Activated CD4-positive, alpha-beta T cell treated with anti-CD3 and anti-CD28 coated beads, Interleukin-10, Interleukin-2, amounts not matched to agents 100 ng/mL and 50 ng/mL, durations not matched to agents 16 hours and 8 hours (primary cell): ENCODE data around the gene SIN3B.

Experiments
- DNase-seq: peaks from one replicate; pipeline ENCODE4 v3.0.0-alpha.2; 2020

SIN3B gene

GRCh38 chr19:16829822-16830289 lies 658 bp downstream of the SIN3B start:
- DNase-seq = no peak

DNA sequence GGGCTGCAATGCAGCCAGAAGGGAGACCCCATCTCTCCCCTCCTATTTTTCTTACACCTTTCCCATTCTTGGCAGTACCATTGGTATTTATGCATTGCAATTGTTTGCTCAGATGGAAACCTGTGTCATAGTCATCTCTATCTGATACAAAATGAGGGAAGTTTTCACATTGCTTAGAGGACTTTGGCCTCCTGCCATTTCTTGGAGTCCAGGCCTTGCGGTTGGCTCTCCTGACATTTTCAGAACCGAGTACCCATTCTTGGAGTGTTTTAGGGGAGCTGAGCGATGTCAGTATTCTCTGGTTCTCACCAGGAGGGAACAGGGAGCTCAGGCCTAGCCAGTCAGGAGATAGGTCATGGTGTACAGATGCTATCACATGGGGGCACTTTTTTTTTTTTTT lies 1.5 kb downstream of the SIN3B start:
- DNase-seq = peak; percentile 11

DNA sequence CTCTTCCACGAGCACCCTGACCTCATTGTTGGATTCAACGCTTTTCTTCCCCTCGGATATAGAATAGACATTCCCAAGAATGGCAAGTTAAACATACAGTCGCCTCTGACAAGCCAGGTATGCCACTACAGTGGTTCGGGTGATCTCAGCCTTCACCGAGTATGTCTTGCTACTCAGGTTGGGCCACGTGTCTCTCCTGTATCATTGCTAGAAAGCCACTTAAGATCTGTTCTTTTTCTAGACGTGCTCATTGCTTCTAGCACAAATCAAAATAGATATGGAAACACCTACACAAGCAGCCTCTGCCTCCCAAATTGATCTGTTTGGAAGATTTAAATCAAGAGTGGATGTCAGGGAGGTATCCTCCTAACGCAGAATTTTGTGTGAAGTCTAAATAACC lies 2.3 kb downstream of the SIN3B start:
- no peak for DNase-seq

DNA sequence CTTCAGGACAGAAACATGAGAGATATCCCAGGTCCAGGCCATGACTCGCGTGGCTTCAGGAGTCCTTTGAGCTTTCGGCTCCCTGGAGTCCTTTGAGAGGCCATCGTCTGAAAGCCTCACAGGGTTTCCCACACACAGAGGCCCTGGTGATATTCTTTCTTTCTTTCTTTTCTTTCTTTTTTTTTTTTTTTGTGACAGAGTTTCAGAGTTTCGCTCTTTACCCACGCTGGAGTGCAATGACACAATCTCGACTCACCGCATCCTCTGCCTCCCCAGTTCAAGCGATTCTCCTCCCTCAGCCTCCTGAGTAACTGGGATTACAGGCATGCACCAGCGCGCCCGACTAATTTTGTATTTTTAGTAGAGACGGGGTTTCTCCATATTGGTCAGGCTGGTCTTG lies 5.5 kb downstream of the SIN3B start:
- DNase-seq = no peak

GRCh38 chr19:16836115-16837034 lies 7.2 kb downstream of the SIN3B start:
- DNase-seq = no peak

DNA sequence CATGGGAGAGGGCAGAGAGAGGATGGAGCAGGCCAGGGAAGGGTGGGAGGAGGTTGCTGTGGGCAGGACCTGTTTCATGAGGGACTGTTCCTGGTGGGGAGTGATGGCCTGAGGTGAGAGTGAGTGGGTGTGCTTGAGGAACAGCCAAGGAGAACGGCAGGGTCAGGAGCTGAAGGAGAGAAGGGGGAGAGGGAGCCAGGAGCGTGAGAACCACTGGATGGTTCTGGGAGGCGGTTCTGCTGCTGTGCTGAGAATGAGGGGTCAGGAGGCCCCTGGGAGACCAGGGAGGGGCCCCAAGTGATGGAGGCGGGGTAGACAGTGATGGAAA lies 7.8 kb downstream of the SIN3B start:
- no peak for DNase-seq

DNA sequence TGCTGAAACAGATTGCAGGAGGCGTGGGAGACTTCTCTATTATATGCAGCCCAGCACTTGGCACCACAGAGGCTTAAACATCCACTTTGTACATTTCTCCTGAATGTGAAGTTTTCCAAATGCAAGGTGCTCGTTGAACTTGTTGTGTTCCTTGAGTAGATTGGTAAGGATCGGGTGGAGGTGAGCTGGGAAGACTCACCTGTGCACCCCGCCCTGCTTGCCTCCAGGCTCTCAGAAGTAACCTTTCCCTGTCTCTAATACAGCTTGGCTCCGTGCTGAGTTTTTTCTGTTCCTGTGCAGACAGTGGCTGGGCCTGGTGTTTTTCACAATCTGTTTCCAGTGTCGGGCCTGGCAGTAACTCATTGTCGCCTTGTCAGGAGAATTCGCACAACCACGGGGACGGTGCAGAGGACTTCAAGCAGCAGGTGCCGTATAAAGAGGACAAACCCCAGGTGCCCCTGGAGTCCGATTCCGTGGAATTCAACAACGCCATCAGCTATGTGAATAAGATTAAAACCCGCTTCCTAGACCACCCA lies 12.3 kb downstream of the SIN3B start:
- DNase-seq = no peak

DNA sequence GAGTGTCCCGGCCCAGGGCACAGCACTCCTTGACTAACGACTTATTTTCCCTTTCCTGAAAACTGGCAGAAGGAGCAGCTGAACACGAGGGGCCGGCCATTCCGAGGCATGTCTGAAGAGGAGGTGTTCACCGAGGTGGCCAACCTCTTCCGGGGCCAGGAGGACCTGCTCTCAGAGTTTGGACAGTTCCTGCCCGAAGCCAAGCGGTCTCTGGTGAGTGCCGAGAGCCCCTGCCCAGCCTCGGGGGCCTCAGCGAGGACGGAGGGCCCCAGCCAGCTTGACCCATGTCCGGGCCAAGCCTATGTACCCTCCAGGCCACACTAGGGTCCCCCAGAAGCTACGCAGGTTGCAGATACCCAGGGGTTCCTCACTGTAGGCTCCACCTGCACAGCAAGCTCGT lies 17.7 kb downstream of the SIN3B start:
- no peak for DNase-seq

DNA sequence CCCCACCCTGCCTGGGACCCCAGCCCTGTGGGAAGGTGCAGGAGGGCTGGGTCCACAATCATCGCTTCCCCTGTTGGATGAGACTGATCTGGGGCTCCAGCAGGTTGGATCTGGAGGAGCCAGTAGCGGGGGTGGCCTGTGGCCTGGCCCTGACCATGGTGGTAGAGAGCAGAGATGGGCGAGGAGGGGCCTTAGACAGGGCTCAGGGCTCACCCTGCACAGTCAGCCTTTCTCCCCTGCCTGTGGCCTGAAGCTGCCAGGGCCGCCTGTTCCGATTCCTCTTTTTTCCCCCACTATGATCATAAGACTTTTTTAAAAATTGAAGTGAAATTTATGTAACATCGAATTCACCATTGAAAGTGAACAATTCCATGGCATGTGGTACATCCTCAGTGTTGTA lies 18.2 kb downstream of the SIN3B start:
- no peak for DNase-seq

DNA sequence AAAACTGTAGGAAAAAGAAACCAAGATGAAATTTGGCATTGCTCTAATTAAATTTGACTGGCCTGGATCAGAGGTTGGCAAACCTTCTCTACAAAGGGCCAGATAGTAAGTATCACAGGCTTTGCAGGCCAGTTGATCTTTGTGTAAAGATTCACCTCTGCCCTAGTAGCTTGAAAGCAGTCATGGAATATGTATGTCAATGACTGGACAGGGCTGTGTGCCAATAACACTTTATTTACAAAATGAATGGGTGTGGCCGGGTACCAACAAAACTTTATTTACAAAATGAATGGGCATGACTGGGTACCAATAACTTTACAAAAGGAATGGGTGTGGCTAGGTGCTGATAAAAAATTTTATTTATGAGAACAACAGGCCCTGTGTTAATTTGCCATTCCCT lies 20.0 kb downstream of the SIN3B start:
- no peak for DNase-seq

GRCh38 chr19:16850133-16850532 lies 20.9 kb downstream of the SIN3B start:
- no peak for DNase-seq

GRCh38 chr19:16851031-16851712 lies 22.0 kb downstream of the SIN3B start:
- no peak for DNase-seq

GRCh38 chr19:16853066-16853465 lies 23.9 kb downstream of the SIN3B start:
- no peak for DNase-seq

DNA sequence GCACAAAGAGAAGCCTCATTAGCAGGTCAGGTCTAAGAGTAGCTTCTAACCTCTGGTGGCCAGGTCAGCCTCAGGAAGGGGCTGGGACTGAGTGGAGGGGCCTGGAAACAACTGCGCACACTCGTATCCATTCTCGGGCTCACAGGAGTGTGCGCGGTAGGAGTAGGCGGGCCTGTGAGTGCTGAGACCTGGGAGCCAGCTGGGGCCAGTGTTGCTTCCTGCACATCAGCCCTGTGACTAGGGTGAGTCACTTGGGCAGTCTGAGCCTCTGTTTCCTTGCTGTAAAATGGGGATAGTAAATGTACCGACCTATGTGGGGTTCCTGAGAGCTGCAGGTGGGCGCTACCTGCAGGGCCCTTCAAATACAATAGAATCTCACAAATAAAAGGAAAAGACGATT lies 26.9 kb downstream of the SIN3B start:
- DNase-seq = no peak

DNA sequence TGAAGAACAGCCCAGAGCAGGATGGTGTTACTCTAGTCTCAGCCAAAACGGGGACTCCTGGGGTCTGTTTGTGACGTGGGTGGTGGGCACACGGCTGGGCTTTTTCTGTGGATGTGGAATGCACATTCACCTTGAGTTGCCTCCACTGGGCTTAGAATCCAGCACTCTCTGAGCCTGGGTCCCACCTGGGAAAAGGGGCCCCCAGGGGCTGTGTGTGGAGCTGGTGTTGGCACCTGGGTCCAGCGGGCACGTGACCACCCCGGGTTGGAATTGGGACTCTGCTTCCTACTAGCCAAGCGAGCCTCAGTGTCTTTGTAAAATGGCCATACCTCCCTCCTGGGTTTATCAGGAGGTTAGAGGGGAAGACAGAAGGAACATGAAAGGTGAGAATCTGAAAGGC lies 30.4 kb downstream of the SIN3B start:
- no peak for DNase-seq

- DNase-seq = no peak
These were observed 30.9 kb downstream of the SIN3B start for GRCh38 chr19:16860118-16860517.

- no peak for DNase-seq
These were observed 31.8 kb downstream of the SIN3B start for GRCh38 chr19:16861011-16861410.

GRCh38 chr19:16861834-16862233 lies 32.6 kb downstream of the SIN3B start:
- DNase-seq = no peak

DNA sequence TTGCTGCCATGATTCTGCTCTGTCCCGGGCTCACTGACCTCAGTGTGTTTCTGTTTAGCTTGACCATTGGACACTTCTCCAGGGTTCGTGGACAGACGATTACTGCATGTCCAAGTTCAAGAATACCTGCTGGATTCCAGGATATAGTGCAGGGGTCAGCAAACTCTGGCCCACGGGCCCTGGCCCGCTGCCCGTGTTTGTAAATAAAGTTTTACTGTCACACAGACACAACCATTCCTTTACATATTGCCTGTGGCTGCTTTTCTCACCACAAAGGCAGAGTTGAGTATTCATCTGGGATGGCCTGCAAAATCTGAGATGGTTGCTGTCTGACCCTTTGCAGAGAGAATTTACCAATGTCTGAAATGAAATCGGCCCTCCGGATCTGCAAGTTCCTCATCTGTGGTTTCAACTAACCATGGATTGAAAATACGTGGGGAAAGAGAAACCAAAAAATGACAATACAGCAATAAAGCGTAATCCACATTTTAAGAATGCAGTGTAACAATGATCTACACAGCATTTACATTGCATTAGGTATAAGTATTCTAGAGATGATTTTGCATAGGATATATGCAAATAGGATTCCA lies 33.7 kb downstream of the SIN3B start:
- DNase-seq = no peak

DNA sequence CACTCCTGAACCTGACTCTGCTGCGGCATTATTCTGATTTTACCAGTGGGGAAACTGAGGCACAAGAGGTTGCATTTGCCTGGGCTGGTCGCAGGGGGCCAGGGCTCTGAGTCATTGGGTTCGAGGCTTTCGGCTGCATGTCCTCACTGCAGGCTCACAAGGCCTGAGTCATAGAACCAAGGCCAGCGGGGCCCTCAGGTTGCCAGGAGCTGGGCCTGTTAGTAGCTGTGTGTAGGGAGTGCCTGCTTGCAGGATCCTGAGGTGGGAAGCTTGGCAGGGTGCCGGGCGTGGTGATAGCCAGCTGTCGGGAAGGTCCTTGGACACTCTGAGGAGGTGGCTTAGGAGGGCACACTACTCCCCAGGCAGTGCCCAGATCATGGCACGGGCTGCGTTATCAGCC lies 38.0 kb downstream of the SIN3B start:
- DNase-seq = no peak

DNA sequence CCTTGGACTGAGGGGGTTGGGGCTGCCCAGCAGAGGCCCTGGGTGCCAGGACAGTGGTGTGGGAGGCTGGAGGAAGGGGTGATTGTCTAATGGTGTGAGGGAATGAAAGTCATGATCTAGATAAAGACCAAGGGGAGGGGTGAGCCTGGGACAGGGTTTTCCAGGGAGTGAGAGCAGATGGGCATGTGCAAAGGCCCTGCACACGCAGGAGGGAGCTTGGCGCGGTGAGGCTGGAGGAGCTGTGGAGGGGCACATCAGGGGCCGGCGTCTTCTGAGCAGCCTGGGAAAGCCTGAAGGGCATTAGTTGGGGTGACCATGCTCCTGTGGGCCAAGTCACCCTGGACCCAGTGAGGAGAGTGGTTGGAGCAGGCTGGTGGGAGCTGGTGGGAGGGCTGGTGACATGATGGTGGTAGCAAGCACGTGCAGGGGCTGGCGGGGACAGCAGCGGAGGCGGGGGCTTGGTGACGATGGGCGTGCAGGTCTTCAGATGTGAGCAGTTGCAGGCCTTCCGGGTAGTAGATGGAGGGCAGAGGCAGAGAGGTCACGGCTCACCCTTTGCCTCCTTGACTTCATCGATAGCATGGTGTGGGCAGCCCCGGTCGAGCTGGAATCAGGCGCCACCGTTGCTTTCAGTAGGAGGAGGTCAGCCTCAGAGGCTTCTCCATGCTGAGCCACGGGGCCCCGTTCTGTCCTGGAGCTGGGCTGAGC lies 39.4 kb downstream of the SIN3B start:
- DNase-seq = no peak

DNA sequence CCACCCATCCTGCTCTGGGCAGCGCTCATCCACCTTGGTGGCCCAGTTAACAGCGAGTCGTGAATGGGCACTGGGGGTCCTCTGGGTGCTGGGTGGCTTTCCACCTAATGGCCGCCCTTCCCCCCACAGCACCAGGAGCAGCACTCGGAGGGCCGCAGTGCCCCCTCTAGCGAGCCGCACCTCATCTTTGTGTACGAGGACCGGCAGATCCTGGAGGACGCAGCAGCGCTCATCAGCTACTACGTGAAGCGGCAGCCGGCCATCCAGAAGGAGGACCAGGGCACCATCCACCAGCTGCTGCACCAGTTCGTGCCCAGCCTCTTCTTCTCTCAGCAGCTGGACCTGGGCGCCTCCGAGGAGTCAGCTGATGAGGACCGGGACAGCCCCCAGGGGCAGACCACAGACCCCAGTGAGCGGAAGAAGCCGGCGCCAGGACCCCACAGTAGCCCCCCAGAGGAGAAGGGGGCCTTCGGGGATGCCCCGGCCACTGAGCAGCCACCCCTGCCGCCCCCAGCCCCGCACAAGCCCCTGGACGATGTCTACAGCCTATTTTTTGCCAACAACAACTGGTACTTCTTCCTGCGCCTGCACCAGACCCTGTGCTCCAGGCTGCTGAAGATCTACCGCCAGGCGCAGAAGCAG lies 40.3 kb downstream of the SIN3B start:
- no peak for DNase-seq

GRCh38 chr19:16871871-16872270 lies 42.7 kb downstream of the SIN3B start:
- DNase-seq = no peak
